Astrocyte of the cerebellum (primary cell): ENCODE measurements around the gene GPR25.

Experiments
- DNase-seq: peaks from one replicate; pipeline ENCODE4 v3.0.0-alpha.2; 2011; ENCODE audit warnings: low read depth
- H3K4me3 ChIP-seq: 2 replicates; pipeline ENCODE4 v1.5.1; 2011; ENCODE audit warnings: mild to moderate bottlenecking, low read depth, low read length, moderate library complexity
- in situ Hi-C: cut with HindIII; loops from 2 replicates; pipeline ENCODE4 v1.10.0; 2017; ENCODE audit warnings: low sequenced_read_pairs
- TF ChIP-seq, protein P1 (sequence below): IDR thresholded peaks from 2 replicates; pipeline ENCODE4 v1.5.1; 2012; ENCODE audit warnings: low read length, low read depth, moderate library complexity, mild to moderate bottlenecking; ENCODE audit errors: missing control alignments

GPR25 gene

DNA sequence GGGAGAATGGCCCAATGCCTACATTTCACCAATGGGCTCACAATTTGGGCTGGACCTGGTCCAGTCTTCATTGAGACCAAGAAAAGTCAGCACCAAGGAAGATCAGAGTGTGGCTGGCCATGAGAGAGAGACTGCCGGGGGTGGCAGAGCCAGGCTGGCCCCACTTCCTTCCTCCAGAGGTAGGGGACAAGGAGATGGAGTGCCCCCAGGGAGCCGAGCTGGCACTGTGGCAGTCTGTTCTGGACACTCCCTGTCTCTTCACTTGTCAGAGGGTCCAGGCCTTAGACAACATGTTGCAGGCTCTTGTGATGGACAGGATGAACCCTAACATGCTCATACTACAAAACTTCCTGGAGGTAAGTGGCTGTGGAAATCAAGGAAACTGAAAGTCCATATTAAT is 49.6 kb downstream of the GPR25 start:
- in situ Hi-C loops = no loop called here

DNA sequence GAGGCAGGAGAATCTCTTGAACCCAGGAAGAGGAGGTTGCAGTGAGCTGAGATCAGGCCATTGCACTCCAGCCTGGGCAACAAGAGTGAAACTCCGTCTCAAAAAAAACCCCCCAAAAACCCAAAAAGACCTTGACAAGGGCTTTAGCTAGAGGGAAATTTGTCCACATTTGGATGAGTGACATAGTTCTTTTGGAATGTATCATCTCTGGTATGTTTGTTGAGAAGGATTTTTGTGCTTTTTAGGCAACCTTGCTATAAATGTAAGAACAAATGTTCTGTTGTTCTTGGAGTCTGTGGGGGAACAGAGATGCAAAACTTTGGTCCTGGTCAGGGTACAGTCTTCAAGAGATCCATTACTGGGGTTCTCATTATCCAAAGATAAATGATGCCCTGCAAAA is 50.8 kb downstream of the GPR25 start:
- TF ChIP-seq, protein P1, sequence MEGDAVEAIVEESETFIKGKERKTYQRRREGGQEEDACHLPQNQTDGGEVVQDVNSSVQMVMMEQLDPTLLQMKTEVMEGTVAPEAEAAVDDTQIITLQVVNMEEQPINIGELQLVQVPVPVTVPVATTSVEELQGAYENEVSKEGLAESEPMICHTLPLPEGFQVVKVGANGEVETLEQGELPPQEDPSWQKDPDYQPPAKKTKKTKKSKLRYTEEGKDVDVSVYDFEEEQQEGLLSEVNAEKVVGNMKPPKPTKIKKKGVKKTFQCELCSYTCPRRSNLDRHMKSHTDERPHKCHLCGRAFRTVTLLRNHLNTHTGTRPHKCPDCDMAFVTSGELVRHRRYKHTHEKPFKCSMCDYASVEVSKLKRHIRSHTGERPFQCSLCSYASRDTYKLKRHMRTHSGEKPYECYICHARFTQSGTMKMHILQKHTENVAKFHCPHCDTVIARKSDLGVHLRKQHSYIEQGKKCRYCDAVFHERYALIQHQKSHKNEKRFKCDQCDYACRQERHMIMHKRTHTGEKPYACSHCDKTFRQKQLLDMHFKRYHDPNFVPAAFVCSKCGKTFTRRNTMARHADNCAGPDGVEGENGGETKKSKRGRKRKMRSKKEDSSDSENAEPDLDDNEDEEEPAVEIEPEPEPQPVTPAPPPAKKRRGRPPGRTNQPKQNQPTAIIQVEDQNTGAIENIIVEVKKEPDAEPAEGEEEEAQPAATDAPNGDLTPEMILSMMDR = no peak
- in situ Hi-C loops = no loop called here
- no peak for DNase-seq
- H3K4me3 ChIP-seq = no peak overlapping the region

More for the DNA sequence above, 49.6 kb downstream of the GPR25 start:
- no peak for DNase-seq
- H3K4me3 ChIP-seq = no peak overlapping the region
- TF ChIP-seq, protein P1 = no peak
